OCI-LY1 (cell line): Measurements from ENCODE around the gene CAVIN1.

Source experiments
- CTCF ChIP-seq: fragments of 200-600 bp; sonication (generic), shearing (Covaris generic); IDR thresholded peaks from 2 replicates; pipeline ENCODE4 v1.5.1; 2017; ENCODE audit warnings: mild to moderate bottlenecking, antibody characterized with exemption, low read length, moderate library complexity, mixed read lengths
- EZH2 ChIP-seq: fragments of 200-600 bp; sonication (generic), shearing (Covaris generic); IDR thresholded peaks from 2 replicates; pipeline ENCODE4 v1.8.0; 2017; ENCODE audit warnings: borderline replicate concordance, mixed run types, mild to moderate bottlenecking, antibody characterized with exemption, low read length, moderate library complexity, mixed read lengths

GRCh38 chr17:42409523-42410318 lies 13.3 kb downstream of the CAVIN1 start:
- TF ChIP-seq EZH2 (no peak), CTCF (no peak)
